Neuronal stem cell (in vitro differentiated cells): Measurements from ENCODE around the gene MYH9.

Experiments
- DNase-seq: peaks from one replicate; pipeline ENCODE4 v3.0.0-alpha.2; 2013; ENCODE audit warnings: low spot score
- H2AFZ ChIP-seq: one replicate; pipeline ENCODE4 v1.6.1; 2013; ENCODE audit warnings: mild to moderate bottlenecking, low read length, inconsistent platforms
- H2AK5ac ChIP-seq: 2 replicates; pipeline ENCODE4 v1.6.1; 2013; ENCODE audit warnings: low read depth, mild to moderate bottlenecking, inconsistent platforms, low read length, moderate library complexity, mixed read lengths
- H2BK120ac ChIP-seq: 2 replicates; pipeline ENCODE4 v1.6.1; 2013; ENCODE audit warnings: low read depth, mild to moderate bottlenecking, inconsistent platforms, low read length, moderate library complexity, mixed read lengths
- H2BK12ac ChIP-seq: one replicate; pipeline ENCODE4 v1.6.1; 2013; ENCODE audit warnings: low read length, inconsistent platforms
- H2BK15ac ChIP-seq: 2 replicates; pipeline ENCODE4 v1.6.1; 2013; ENCODE audit warnings: mild to moderate bottlenecking, low read length, inconsistent platforms, mixed read lengths
- H2BK5ac ChIP-seq: one replicate; pipeline ENCODE4 v1.6.1; 2013; ENCODE audit warnings: inconsistent platforms, mild to moderate bottlenecking, low read length, moderate library complexity
- H3K14ac ChIP-seq: one replicate; pipeline ENCODE4 v1.6.1; 2013; ENCODE audit warnings: low read length, inconsistent platforms
- H3K18ac ChIP-seq: 2 replicates; pipeline ENCODE4 v1.6.1; 2013; ENCODE audit warnings: low read length, inconsistent platforms
- H3K23ac ChIP-seq: 2 replicates; pipeline ENCODE4 v1.6.1; 2013; ENCODE audit warnings: low read depth, mild to moderate bottlenecking, mixed read lengths, low read length, inconsistent platforms; ENCODE audit not compliant: poor library complexity
- H3K27ac ChIP-seq: replicated peaks from 3 replicates; pipeline ENCODE4 v1.5.1; 2013; ENCODE audit warnings: low read length, inconsistent platforms
- H3K27me3 ChIP-seq, 3 experiments: 2 replicates each; pipeline ENCODE4 v1.6.1; 2013; ENCODE audit warnings: low read length in 3 of 3, mild to moderate bottlenecking in 2 of 3, inconsistent platforms in 1 of 3, low read depth in 1 of 3, mixed read lengths in 1 of 3, moderate library complexity in 1 of 3; ENCODE audit not compliant: control insufficient read depth in 3 of 3, insufficient read depth in 3 of 3
- H3K36me3 ChIP-seq, 2 donors: replicated peaks in 1 of 2; 2 replicates each; pipeline ENCODE4 v1.6.1; 2013; ENCODE audit warnings: low read length in 2 of 2; ENCODE audit not compliant: control insufficient read depth in 2 of 2, insufficient read depth in 2 of 2
- H3K4ac ChIP-seq: 2 replicates; pipeline ENCODE4 v1.6.1; 2013; ENCODE audit warnings: inconsistent platforms, mild to moderate bottlenecking, low read length, moderate library complexity
- H3K4me1 ChIP-seq, 2 donors: 1 replicate in 1 of 2; 2 replicates in 1 of 2; pipeline ENCODE4 v1.6.1; 2013; ENCODE audit warnings: low read length in 2 of 2, low read depth in 1 of 2; ENCODE audit not compliant: control insufficient read depth in 2 of 2, insufficient read depth in 1 of 2
- H3K4me2 ChIP-seq: one replicate; pipeline ENCODE4 v1.6.1; 2013; ENCODE audit warnings: mild to moderate bottlenecking, low read length, inconsistent platforms; ENCODE audit not compliant: insufficient read depth, poor library complexity, severe bottlenecking
- H3K4me3 ChIP-seq, 2 donors: 2 replicates each; pipeline ENCODE4 v1.5.1; 2013; ENCODE audit warnings: low read length in 2 of 2, mild to moderate bottlenecking in 2 of 2, inconsistent platforms in 1 of 2, moderate library complexity in 1 of 2
- H3K79me1 ChIP-seq: one replicate; pipeline ENCODE4 v1.6.1; 2013; ENCODE audit warnings: low read depth, mild to moderate bottlenecking, inconsistent platforms, low read length, moderate library complexity
- H3K9ac ChIP-seq: one replicate; pipeline ENCODE4 v1.6.1; 2013; ENCODE audit warnings: mild to moderate bottlenecking, low read depth, low read length, inconsistent platforms; ENCODE audit not compliant: poor library complexity
- H3K9me3 ChIP-seq, 2 donors: replicated peaks in 1 of 2; 2 replicates each; pipeline versions ENCODE3 to v1.6.1; 2013; ENCODE audit warnings: low read length in 2 of 2, mild to moderate bottlenecking in 2 of 2, inconsistent platforms in 1 of 2, low read depth in 1 of 2, mixed read lengths in 1 of 2, moderate library complexity in 1 of 2; ENCODE audit not compliant: control insufficient read depth in 2 of 2, insufficient read depth in 1 of 2
- H4K8ac ChIP-seq: one replicate; pipeline ENCODE4 v1.6.1; 2013; ENCODE audit warnings: low read depth, mild to moderate bottlenecking, inconsistent platforms, low read length, moderate library complexity
- H4K91ac ChIP-seq: one replicate; pipeline ENCODE4 v1.6.1; 2013; ENCODE audit warnings: low read length, low read depth, mild to moderate bottlenecking, inconsistent platforms; ENCODE audit not compliant: poor library complexity
- WGBS, 2 donors: extraction: QIAGEN DNeasy Blood & Tissue Kit; methylation state at CpG; one replicate each; pipeline ENCODE4 v1.1.7; 2013; ENCODE audit warnings: missing lambda C conversion rate in 2 of 2, mixed read lengths in 1 of 2; ENCODE audit not compliant: insufficient read length in 2 of 2, insufficient replicate concordance in 1 of 2; ENCODE audit errors: extremely low coverage in 2 of 2; 5-methylcytosine and 5-hydroxymethylcytosine counted together

The MYH9 gene

DNA sequence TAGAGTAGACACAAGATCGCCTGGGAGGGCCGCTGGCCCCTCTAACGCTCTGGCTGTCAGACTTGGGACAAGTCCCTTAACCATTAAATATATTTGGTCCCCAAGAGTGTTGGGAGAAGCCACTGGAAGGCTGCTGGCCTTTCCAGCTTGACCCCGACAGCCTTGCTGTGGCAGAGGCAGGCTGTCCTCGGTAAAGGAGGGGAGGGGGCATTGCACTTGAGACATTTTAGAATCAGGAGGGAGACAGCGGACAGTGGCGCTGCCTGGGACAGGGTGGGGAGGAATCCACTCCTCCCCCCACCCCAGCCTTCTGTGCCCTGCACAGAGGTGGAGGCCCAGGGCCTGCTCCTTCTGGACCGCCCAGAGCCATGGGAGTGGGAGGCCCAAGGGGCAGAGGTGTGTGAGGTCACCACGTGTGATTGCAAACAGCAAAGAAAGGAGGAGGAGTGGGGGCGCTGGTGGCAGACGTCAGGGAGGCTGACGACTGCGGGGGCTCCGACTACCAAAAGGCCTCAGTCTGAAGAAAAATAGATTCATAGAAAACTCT, 105.9 kb downstream of the MYH9 start:
- Histone ChIP-seq H3K9ac (no peak overlapping the region), H2BK5ac (no peak overlapping the region), H3K27me3 (no peaks in the 10 kb centered on the region), H3K14ac (no peak overlapping the region), H3K18ac (no peak overlapping the region), H3K9me3 (no peaks in the 10 kb centered on the region), H3K4ac (no peak overlapping the region), H2BK15ac (no peak overlapping the region), H3K4me1 (peaks cover 0 to 3% of the 10 kb centered on the region in 2 donors), H3K4me2 (no peak overlapping the region), H4K91ac (no peak overlapping the region), H3K36me3 (peaks cover 51 to 69% of the 10 kb centered on the region in 2 donors), H3K27ac (no peak overlapping the region), H2BK12ac (no peak overlapping the region), H3K4me3 (no peak overlapping the region), H3K79me1 (no peaks in the 10 kb centered on the region), H2AFZ (no peak overlapping the region), H2AK5ac (no peak overlapping the region), H4K8ac (no peak overlapping the region), H3K23ac (no peak overlapping the region), H2BK120ac (peak overlapping the region; percentile 64)
- no peak for DNase-seq
- WGBS, 2 donors, result no CpG with 5 or more reads among the region's 14 CpGs

DNA sequence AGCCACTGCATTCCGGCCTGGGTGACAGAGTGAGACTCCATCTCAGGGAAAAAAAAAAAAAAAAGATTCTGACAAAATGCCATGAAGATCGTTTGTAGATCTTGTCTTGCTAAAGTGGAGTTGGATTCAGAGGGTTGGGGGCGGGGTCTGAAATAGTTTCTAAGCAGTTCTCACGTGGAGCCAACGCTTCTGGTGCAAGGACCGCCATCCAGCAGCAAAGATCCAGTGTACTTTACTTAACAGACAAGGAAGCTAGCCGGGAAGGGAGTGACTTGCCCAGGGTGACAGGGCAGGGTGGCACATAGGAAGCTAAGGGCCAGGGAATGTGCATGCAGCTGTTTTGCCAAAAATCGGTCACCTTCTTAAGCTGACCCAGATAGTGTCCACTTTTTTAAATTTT, 107.4 kb downstream of the MYH9 start:
- no peak overlapping the region for H4K91ac ChIP-seq
- H3K4me1 ChIP-seq, result no peaks in the 10 kb centered on the region
- H2AK5ac ChIP-seq, result no peak overlapping the region
- no peak overlapping the region for H2AFZ ChIP-seq
- no peaks in the 10 kb centered on the region for H3K79me1 ChIP-seq
- H3K9ac ChIP-seq, result no peak overlapping the region
- H3K4me2 ChIP-seq, result no peak overlapping the region
- H3K36me3 ChIP-seq, result peaks cover 38 to 55% of the 10 kb centered on the region in 2 donors
- no peak overlapping the region for H2BK15ac ChIP-seq
- H2BK120ac ChIP-seq, result no peak overlapping the region
- H3K27me3 ChIP-seq, result no peaks in the 10 kb centered on the region
- no peak overlapping the region for H2BK12ac ChIP-seq
- H3K27ac ChIP-seq, result no peak overlapping the region
- no peak for DNase-seq
- H3K9me3 ChIP-seq, result no peaks in the 10 kb centered on the region
- no peak overlapping the region for H3K4me3 ChIP-seq
- no peak overlapping the region for H4K8ac ChIP-seq
- H3K18ac ChIP-seq, result no peak overlapping the region
- no peak overlapping the region for H3K23ac ChIP-seq
- no peak overlapping the region for H3K4ac ChIP-seq
- H3K14ac ChIP-seq, result peak overlapping the region; percentile 31
- no peak overlapping the region for H2BK5ac ChIP-seq
- no CpG with 5 or more reads among the region's 8 CpGs for WGBS, 2 donors

DNA sequence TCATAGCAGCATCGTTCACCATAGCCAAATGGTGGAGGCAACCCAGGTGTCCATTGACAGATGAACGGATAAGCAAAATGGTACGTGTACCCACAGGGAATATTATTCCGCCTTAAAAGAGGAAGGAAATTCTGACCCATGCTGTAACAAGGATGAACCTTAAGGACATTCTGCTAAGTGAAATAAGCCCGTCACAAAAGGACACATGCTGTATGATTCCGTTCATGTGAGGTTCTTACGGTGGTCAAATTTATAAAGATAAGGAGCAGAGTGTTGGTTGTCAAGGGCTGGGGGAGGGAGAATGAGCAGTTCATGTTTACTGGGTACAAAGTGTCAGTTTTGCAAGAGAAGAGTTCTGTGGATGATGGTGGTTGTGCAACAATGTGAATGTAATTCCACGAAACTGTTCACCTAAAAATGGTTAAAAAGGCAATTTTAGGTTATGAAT, 108.5 kb downstream of the MYH9 start:
- no peak overlapping the region for H2AK5ac ChIP-seq

DNA sequence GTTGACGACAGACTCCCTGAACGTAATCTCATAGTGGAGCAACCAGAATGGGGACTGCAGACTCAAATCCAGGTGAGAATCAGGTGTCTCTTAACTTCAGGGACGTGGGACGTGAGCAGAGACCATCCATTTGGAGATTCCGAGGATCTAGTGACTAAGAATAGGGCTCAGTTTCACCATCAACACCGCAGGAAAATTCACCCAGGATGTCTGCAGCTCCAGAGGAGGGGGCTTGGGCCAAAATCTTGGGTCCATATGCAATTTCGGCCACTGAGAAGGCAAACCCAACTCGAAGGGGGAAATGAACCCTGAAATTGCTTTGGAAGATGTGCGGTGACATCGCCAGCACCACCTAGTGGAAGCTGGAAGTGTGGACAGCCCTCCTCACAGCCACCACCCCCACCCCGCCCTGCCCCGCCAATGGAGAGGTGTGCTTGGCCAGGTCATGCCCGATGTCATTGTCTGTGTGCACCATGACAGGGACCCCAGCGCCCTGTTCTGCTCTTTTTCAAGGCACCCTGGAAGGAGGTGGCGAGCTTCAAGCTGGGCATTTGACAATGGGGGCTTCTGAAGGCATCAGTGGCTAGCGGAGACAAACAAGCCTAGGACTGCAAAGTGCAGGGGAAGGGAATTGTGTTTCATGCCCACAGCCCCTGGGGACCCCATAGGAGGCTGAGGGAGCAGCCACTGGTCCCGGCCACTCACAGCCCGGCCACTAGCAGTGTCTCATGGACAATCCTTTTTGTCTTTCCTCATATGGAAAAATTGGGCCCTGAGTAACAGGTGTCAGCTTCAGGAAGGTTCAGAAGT, 110.1 kb downstream of the MYH9 start:
- H2BK12ac ChIP-seq, result no peak overlapping the region
- no peak overlapping the region for H3K14ac ChIP-seq
- H3K9ac ChIP-seq, result no peak overlapping the region
- H3K4me1 ChIP-seq, result no peaks in the 10 kb centered on the region
- H3K27me3 ChIP-seq, result no peaks in the 10 kb centered on the region
- H3K9me3 ChIP-seq, result no peaks in the 10 kb centered on the region
- H3K4me3 ChIP-seq, result no peak overlapping the region
- H2AK5ac ChIP-seq, result no peak overlapping the region
- H3K36me3 ChIP-seq, result peaks cover 16 to 30% of the 10 kb centered on the region in 2 donors
- peak; percentile 47 for DNase-seq
- no peak overlapping the region for H2BK15ac ChIP-seq
- H2BK120ac ChIP-seq, result no peak overlapping the region
- peak overlapping the region; percentile 68 for H2AFZ ChIP-seq
- H3K23ac ChIP-seq, result peak overlapping the region; percentile 21
- H4K91ac ChIP-seq, result no peak overlapping the region
- H3K18ac ChIP-seq, result peak overlapping the region; percentile 57
- H3K4ac ChIP-seq, result no peak overlapping the region
- no peak overlapping the region for H2BK5ac ChIP-seq
- H3K79me1 ChIP-seq, result no peaks in the 10 kb centered on the region
- no peak overlapping the region for H3K27ac ChIP-seq
- no peak overlapping the region for H3K4me2 ChIP-seq
- no peak overlapping the region for H4K8ac ChIP-seq
- no CpG with 5 or more reads among the region's 18 CpGs for WGBS, 2 donors

More for the DNA sequence above, 108.5 kb downstream of the MYH9 start:
- Histone ChIP-seq H3K14ac (no peak overlapping the region), H3K23ac (no peak overlapping the region), H2BK120ac (no peak overlapping the region), H3K9ac (no peak overlapping the region), H2BK12ac (no peak overlapping the region), H3K9me3 (no peaks in the 10 kb centered on the region), H3K4me2 (no peak overlapping the region), H2BK15ac (no peak overlapping the region), H3K27ac (no peak overlapping the region), H3K4me3 (no peak overlapping the region), H4K8ac (no peak overlapping the region), H3K4me1 (no peaks in the 10 kb centered on the region), H4K91ac (no peak overlapping the region), H3K36me3 (peaks cover 28 to 43% of the 10 kb centered on the region in 2 donors), H3K79me1 (no peaks in the 10 kb centered on the region), H3K4ac (no peak overlapping the region), H3K18ac (no peak overlapping the region), H3K27me3 (no peaks in the 10 kb centered on the region), H2AFZ (no peak overlapping the region), H2BK5ac (no peak overlapping the region)
- DNase-seq, result no peak
- no CpG with 5 or more reads among the region's 8 CpGs for WGBS, 2 donors
